HCT116 (cell line): ENCODE results near the gene GCK. TPM values are rescaled to one million over a fixed set of nuclear protein-coding genes. Genes with fewer than 3 reads are reported as not detected.

Source experiments
- ATAC-seq: fragments of 200-7000 bp; cut with Tn5 transposase; 2 replicates; pipeline ENCODE4 v1.9.1; 2020; ENCODE audit warnings: mild to moderate bottlenecking, moderate library complexity
- BruUV-seq: library from RNA; stranded (reverse); fragments of 400-500 nt; replicated peaks from 2 replicates; lab custom pipeline; 2021; lab: Mats Ljungman, UMichigan
- CTCF ChIA-PET: fragments of 300-600 bp; sonication (Branson Sonifier 250); formaldehyde crosslinking; loops from one replicate; lab custom pipeline; 2021; ENCODE audit warnings: antibody characterized with exemption; lab: Charles Lee
- POLR2A ChIA-PET: fragments of 300-600, 350-600 bp; sonication (Branson Sonifier 250); formaldehyde crosslinking; loops from one replicate; lab custom pipeline; 2021; ENCODE audit warnings: antibody characterized with exemption; lab: Charles Lee
- RAD21 ChIA-PET, 2 experiments: fragments of 300-600 bp; sonication (Branson Sonifier 250); formaldehyde crosslinking; loops; one replicate each; lab custom pipeline; 2023; ENCODE audit warnings: low total read pairs in 2 of 2; ENCODE audit not compliant: uncharacterized antibody in 2 of 2, unreplicated experiment in 2 of 2, low non-redundant PET in 1 of 2; lab: Charles Lee
- DNase-seq: peaks from one replicate; pipeline ENCODE4 v3.0.0-alpha.2; 2010; ENCODE audit warnings: low read depth, low spot score
- H2AFZ ChIP-seq: fragments of 200-600 bp; shearing (Covaris generic), sonication (generic); 2 replicates; pipeline ENCODE4 v1.6.1; 2017; ENCODE audit warnings: low read depth, mixed run types, mixed read lengths, antibody characterized with exemption, low read length; ENCODE audit not compliant: poor library complexity, severe bottlenecking
- H3K27ac ChIP-seq: 2 replicates; pipeline ENCODE4 v1.5.1; 2012; ENCODE audit warnings: low read depth, low read length
- H3K27me3 ChIP-seq: fragments of 200-600 bp; sonication (generic); 2 replicates; pipeline ENCODE4 v1.6.1; 2016; ENCODE audit warnings: mixed run types, low read length, mixed read lengths; ENCODE audit not compliant: insufficient read depth
- H3K36me3 ChIP-seq, 2 experiments: fragments of 200-500 bp in 1 of 2; fragments of 200-600 bp in 1 of 2; sonication (Bioruptor generic) in 1 of 2; sonication (generic) in 1 of 2; 2 replicates each; pipeline versions ENCODE4 v1.5.1 to v1.6.1; 2014 to 2016; ENCODE audit warnings: low read length in 2 of 2, inconsistent platforms in 1 of 2, mixed read lengths in 1 of 2, mixed run types in 1 of 2; ENCODE audit not compliant: insufficient read depth in 2 of 2, control insufficient read depth in 1 of 2
- H3K4me1 ChIP-seq, 2 experiments: fragments of 200-600 bp in 1 of 2; sonication (generic) in 1 of 2; 2 replicates each; pipeline versions ENCODE4 v1.5.1 to v1.6.1; 2012 to 2017; ENCODE audit warnings: low read length in 2 of 2, inconsistent platforms in 1 of 2, mild to moderate bottlenecking in 1 of 2, mixed read lengths in 1 of 2, mixed run types in 1 of 2, moderate library complexity in 1 of 2; ENCODE audit not compliant: insufficient read depth in 2 of 2, control insufficient read depth in 1 of 2
- H3K4me2 ChIP-seq: fragments of 200-600 bp; sonication (generic); 2 replicates; pipeline ENCODE4 v1.6.1; 2017; ENCODE audit warnings: mixed run types, low read length, mixed read lengths
- H3K4me3 ChIP-seq, 2 experiments: fragments of 200-600 bp in 1 of 2; sonication (generic) in 1 of 2; replicated peaks in 1 of 2; 2 replicates each; pipeline ENCODE4 v1.5.1; 2011 to 2016; ENCODE audit warnings: low read length in 2 of 2, control low read depth in 1 of 2, low read depth in 1 of 2, mild to moderate bottlenecking in 1 of 2, mixed read lengths in 1 of 2, mixed run types in 1 of 2
- H3K79me2 ChIP-seq: fragments of 200-600 bp; sonication (generic); 2 replicates; pipeline ENCODE4 v1.6.1; 2017; ENCODE audit warnings: mild to moderate bottlenecking, mixed run types, low read length, moderate library complexity, mixed read lengths; ENCODE audit not compliant: insufficient read depth
- H3K9ac ChIP-seq: fragments of 200-600 bp; sonication (generic); 2 replicates; pipeline ENCODE4 v1.6.1; 2016; ENCODE audit warnings: low read length, mixed read lengths
- H3K9me2 ChIP-seq: fragments of 200-600 bp; sonication (generic), shearing (Covaris generic); 2 replicates; pipeline ENCODE4 v1.6.1; 2017; ENCODE audit warnings: mixed run types, mild to moderate bottlenecking, moderate library complexity; ENCODE audit not compliant: insufficient read depth
- H3K9me3 ChIP-seq, 2 experiments: fragments of 200-500 bp in 1 of 2; fragments of 200-600 bp in 1 of 2; sonication (Bioruptor generic) in 1 of 2; sonication (generic) in 1 of 2; 2 replicates each; pipeline ENCODE4 v1.6.1; 2014 to 2017; ENCODE audit warnings: low read length in 2 of 2, mixed read lengths in 2 of 2, inconsistent platforms in 1 of 2, low read depth in 1 of 2, mild to moderate bottlenecking in 1 of 2, mixed run types in 1 of 2, moderate library complexity in 1 of 2; ENCODE audit not compliant: control insufficient read depth in 1 of 2, insufficient read depth in 1 of 2
- H4K20me1 ChIP-seq: fragments of 200-600 bp; sonication (generic), shearing (Covaris generic); 2 replicates; pipeline ENCODE4 v1.6.1; 2017; ENCODE audit warnings: mixed run types, mild to moderate bottlenecking, moderate library complexity; ENCODE audit not compliant: insufficient read depth
- CBX3 ChIP-seq: IDR thresholded peaks from 2 replicates; pipeline ENCODE4 v1.6.1; 2012; ENCODE audit warnings: low read depth
- RAD21 ChIP-seq: IDR thresholded peaks from 2 replicates; pipeline ENCODE4 v1.6.1; 2012; ENCODE audit warnings: low read depth, mild to moderate bottlenecking
- REST ChIP-seq: IDR thresholded peaks from 2 replicates; pipeline ENCODE4 v1.6.1; 2012; ENCODE audit warnings: low read depth
- SIN3A ChIP-seq: IDR thresholded peaks from 2 replicates; pipeline ENCODE4 v1.6.1; 2012; ENCODE audit warnings: low read depth
- SRF ChIP-seq: IDR thresholded peaks from 2 replicates; pipeline ENCODE4 v1.6.1; 2012; ENCODE audit warnings: low read depth
- intact Hi-C: fragments of 100-400 bp; cut with micrococcal nuclease; formaldehyde crosslinking; loops from 2 replicates; pipeline ENCODE4 v1.10.0; 2022
- total RNA-seq: library from RNA; stranded (reverse); gene quantifications from one replicate; pipeline ENCODE4 v1.2.1, GENCODE V29; 2021; ENCODE audit not compliant: unreplicated experiment

GCK gene
- total RNA-seq, 1 experiment from 2014 or later, result 0.34 TPM

DNA sequence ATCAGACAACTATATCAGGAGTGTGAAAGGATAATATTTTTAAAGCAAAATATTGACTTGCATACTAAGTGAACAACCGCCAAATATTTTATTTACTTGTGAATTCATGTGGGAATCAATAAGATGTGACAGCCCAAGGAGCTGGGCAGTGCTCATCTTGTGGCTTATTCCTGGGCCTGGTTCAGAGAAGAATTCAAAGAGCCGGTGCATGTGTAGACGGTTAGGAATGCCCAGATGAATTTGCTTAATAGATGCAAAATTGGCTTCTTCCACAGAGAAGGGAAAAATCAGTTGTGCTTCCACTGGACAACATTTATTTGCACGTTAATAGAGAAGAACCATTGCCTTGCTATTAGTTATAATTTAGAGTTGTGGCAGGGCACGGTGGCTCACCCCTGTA is 52.5 kb downstream of the GCK start:
- no TSS peak for BruUV-seq
- CTCF ChIA-PET, result no interaction called here
- no peaks in the 10 kb centered on the region for H3K9me2 ChIP-seq

More for the DNA sequence above, 52.5 kb downstream of the GCK start:
- Histone ChIP-seq H3K27ac (no peak overlapping the region), H3K36me3 (no peaks in the 10 kb centered on the region), H3K79me2 (no peaks in the 10 kb centered on the region), H3K4me2 (no peak overlapping the region), H3K4me1 (no peaks in the 10 kb centered on the region; a peak in 1 of 4 replicates), H3K9me3 (no peaks in the 10 kb centered on the region), H3K9ac (no peak overlapping the region), H2AFZ (no peak overlapping the region), H4K20me1 (no peaks in the 10 kb centered on the region), H3K27me3 (no peaks in the 10 kb centered on the region), H3K4me3 (no peak overlapping the region)
- RAD21 ChIA-PET, result no interaction called here
- TF ChIP-seq REST (no peak), CBX3 (no peak), SIN3A (no peak), RAD21 (no peak), SRF (no peak)
- ATAC-seq, result no peak
- intact Hi-C loops, result no loop called here
- no peak for DNase-seq
- POLR2A ChIA-PET, result no interaction called here
